ENCODE measurements around the gene NLRP1.
A peak's percentile ranks its signal among the peaks of the same experiment; 100 is the strongest.

The NLRP1 gene

DNA sequence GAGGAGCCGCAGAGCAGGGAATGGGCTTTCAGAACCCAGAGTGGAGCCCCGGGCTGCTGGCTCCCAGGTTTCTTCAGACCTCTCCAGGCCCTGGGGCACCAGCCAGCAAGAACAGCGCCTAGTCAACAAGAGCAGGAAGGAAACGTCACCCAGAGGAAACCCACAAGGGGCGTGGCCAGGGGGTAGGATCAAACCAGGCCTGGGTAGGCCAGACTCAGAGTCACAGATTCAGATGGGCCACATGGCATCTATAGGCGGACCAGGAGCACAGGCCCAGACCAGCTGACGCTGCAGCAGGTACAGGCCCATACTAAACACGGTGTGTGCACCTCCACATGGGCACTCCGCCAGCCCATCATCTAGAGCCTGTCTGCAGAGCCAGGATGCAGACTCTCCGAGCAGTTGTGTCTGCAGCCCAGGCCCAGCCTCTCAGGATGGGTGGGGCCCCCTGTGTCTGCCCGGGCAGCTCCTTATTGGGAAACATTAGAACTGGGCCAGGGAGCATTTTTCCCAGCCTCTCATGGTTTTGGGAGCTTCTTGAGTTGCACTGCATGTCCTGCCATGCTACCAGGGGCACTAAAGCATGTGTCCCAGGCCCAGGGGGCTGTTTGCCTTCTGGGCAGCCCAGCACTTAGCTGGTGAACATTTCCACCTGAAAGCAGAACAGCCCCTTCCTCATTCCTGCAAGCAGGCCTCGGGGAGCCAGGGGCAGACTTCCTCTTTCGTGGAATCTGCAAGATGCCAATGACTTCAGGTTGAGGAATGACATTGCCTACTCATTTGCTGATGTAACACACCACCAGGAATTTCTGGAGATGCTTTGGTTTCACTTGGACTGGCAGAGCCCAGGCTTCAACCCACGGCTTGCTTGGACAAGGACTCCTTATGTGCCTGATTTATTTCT is at the start of gene NLRP1:
TSS of gene NLRP1 (minus strand) at position 127 of the 904 bp plus-strand sequence. CDS start 552 bp downstream, outside the sequence.
- peak; percentile 80 to 88 (median 86) for DNase-seq (ENCODE audit: low read depth in 3 of 3)

DNA sequence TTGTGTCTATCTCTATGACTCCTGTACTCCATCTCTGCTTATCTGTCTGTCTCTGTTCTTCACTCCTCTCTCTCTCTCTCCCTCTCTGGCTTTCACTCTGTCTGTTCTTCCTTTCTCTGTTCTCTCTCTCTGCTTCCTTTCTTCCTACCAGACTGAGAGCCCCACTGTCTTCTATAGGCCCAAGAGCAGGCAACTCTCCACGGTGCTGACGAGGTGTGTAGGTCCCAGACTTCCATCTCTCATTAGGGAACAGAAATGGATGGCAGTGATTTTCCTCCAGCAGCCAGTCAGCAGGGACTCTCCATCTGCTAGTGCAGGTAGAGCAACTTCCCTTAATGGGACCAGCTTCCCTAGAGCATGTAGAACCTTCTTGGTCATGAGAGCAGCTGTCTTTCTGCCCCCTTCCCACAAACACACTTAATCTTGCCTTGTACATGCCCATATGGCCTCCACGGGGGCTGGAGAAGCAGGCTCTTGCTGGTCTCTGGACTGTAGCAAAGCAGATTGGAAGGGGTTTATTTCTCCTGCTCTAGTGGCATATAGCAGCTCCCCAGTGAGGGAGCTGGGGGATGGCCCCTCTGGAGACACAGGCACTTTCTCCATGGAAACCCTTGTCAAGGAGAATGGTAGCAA is 47.8 kb upstream of the NLRP1 start:
- DNase-seq (ENCODE audit: low read depth in 3 of 3) = no peak

DNA sequence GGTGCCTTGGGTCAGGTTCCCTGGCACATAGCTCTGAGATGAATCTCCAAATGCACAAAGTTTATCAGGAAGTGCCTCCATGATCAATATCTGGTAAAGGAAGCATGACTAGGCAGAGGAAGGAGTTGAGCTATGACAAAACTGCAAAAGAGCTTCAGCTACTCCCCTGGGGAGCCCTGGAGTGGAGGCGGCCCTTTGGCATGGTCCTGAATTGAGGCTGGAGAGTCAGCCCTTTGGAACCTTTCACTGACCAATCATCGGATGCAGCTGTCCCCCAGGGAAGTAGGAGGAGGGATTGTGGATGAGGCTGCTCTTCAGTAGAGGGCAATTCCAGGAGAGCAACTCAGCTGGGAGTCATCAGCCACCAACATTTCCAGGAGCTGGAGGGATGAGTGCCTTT is 46.1 kb upstream of the NLRP1 start:
- no peak for DNase-seq (ENCODE audit: low read depth in 3 of 3)

DNA sequence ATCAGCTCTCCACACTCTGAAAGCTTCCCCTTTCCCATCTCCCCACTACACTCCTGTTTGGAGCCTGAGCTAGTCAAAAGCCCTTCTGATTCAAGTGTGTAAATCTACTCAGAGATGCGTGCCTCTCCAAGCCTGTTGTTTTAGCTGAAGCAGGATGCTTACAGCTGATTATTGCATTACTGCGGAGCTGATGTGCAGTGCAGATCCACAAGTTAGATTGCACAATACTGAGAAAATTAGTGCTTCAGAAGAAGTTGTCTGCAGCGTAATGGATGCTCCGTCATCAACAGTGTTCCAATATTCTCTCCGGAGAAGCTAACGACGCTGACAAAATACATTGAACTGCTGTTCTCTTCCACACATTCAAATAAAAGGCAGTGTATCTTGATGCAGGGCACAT is 44.8 kb upstream of the NLRP1 start:
- DNase-seq (ENCODE audit: low read depth in 3 of 3) = no peak

DNA sequence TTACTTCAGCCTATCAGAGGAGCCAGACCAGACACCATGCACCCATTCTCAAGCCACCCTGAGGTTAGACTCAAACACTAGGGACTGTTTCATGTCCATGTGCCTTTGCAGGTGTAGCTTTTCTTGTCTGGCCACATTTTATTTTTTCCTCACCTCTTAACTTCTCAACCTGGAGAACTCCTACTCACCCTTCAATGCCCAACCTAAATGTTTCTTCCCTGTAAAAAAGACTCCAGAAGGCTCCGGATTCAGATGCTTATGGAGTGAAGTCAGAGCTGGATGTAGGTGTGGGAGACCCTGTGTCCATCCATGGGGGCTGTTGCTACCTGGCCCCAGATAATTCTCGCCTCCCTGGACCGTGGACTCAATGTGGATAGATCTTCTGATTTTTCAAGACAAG is 44.0 kb upstream of the NLRP1 start:
- DNase-seq (ENCODE audit: low read depth in 3 of 3) = no peak

DNA sequence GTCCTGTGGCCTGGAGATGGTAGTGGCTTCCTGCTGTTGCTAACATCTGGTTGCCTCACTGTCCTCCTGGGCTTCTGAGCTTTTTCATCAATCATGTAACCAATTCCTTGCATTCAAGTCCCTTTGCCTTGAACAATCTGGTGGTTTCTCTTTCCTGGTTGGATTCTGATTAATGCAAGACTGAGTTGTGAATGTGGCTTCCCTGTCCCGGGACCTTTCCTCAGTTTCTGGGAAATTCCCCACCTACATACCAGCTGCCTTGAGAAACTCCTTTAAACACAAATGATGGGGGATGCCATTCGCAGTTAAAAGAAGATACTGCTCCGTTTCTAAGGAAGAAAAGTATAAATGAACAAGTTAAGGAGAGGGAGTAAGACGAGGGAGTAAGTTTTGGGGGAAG is 39.9 kb upstream of the NLRP1 start:
- DNase-seq (ENCODE audit: low read depth in 3 of 3) = no peak

DNA sequence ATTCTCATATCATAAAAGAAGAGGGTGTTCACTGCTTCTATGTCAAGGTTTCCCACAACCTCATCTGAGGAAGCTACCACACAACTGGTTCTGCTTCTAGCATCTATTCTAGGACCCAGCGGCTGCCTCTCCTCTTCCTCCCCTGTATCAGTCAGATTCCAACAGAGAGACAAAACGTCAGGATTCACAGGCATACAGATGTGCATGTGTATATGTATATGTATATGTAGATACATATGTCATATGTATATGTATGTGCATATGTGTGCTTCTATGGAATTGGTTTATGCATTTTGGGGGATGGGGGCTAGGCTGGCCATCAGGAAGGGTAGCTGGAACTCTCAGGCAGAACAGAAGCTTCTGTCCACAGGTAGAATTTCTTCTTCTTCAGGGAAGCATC is 37.4 kb upstream of the NLRP1 start:
- no peak for DNase-seq (ENCODE audit: low read depth in 3 of 3)

DNA sequence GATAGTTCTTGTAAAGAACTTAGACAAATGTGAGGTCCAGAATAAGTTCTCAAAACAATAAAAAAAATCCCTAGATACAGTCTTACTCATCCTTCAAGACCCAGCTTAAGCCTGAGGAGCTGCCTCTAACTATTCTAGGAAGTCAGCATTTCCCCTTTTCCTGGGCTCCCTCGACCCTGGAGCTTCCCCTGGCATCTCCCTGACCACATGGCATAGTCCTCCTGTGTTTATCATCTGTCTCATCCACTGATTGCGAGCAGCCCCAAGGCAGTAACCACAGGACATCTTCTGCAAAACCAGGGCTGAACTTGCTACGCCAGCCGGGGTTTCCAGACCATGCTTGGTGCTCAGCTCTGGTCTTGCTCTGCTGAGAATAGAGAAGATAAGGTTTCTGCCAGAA is 36.7 kb upstream of the NLRP1 start:
- no peak for DNase-seq (ENCODE audit: low read depth in 3 of 3)

DNA sequence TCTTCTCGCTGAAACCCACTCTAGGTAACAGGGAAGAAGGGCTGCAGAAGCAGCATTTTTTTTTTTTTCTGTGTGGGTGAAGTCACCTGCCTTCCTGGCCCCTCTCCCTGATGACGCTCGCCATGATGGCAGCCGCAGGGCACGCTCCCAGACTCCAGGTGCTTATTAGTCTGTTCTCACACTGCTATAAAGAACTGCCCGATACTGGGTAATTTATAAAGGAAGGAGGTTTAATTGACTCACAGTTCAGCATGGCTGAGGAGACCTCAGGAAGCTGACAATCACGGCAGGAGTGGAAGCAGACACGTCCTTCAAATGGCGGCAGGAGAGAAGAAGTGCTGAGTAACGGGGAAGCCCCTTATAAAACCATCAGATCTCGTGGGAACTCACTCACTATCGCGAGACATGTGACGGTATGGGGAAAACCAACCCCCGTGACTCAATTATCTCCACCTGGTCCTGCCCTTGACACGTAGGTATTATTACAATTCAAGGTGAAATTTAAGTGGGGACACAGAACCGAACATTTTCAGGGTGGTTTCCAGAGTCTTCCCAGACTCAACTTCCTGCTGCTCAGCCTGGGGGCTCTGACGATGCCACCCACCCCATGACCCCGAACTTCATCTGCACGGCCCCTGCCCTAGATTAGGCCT is 34.9 kb upstream of the NLRP1 start:
- no peak for DNase-seq (ENCODE audit: low read depth in 3 of 3)

DNA sequence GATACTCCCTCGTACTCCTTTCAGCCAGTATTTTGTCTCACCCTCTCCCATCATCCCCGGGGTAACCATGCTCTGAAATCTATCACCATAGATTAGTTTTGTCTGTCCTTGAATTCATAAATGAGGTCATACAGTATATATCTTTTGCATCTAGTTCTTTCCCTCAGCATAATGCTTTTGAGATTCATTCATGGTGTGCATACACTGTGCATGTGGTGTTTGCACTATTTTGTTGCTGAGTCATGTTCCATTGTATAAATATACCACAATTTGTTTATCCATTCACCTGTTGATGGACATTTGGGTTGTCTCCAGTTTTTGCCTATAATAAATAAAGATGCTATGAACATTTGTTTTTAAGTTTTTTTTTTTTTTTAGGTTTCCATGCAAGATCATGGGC is 34.2 kb upstream of the NLRP1 start:
- DNase-seq (ENCODE audit: low read depth in 3 of 3) = no peak

DNA sequence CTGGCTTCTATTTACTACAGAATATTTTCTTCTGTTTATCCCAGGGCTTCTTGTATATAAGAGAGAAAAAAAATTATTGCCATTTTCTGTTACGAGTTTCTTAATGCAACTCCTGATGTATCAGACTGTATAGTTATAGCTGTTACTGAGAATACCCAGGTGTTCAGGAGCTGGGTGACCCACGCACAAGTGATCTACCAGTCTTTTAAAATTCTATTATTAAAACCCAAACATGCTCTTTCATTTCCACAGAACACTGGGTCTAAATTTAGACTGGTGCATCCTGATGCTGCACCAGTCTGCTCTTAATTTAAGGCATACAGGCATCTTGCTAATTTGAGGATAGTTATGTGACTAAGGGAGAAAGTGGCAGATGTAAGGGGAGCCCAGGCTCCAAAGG is 31.2 kb upstream of the NLRP1 start:
- no peak for DNase-seq (ENCODE audit: low read depth in 3 of 3)

DNA sequence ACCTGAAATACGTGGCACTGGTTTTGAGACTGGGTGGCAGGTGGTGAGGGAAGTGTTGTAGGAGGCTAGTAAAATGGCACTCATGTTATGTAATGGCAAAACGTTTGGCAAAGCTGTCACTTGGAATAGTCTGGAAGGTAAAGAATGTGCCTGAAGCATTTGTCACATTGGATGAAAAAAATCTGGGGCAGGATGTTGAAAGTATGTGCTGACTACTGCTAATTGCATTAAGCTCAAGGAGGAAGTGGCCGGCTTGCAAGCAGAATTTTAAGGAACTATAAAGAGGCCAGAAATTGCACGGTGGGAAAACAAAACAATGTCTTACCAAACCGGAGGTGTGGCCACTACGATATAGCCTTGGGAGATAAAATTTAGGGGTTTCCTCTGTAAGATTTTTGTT is 26.6 kb upstream of the NLRP1 start:
- DNase-seq (ENCODE audit: low read depth in 3 of 3) = no peak

DNA sequence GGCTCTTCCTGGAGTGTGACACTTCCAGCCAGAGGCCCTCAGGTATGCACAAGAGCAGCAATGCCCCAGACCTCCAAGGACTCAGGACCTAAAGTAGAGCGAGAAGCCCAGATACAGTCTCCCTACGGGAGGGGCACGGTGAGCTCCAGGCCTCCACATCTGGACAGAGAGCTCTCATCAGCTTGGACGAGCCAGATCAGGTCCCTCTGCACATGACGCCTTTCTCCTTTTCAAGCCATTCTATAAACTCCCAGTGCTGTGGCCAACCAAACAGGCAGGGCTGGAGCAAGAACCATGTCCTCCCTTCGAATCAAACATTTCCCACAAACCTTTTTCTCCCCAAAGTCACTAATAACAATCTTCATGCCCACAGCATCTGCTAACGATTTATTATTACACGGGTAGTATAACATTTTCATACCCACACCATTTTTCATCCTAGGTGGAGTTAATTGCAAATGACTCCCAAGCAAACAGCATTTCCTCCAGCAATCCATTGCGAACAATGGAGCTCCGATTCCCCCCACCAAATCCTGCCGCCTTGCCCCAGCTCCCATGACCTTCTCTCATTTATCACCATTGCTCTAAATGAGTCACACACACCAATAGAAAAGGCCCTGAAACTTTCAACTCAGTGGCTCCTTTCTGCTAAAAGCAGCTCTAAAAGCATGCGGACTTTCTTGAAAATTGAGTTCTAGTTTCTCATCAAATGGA is 24.2 kb upstream of the NLRP1 start:
- no peak for DNase-seq (ENCODE audit: low read depth in 3 of 3)

DNA sequence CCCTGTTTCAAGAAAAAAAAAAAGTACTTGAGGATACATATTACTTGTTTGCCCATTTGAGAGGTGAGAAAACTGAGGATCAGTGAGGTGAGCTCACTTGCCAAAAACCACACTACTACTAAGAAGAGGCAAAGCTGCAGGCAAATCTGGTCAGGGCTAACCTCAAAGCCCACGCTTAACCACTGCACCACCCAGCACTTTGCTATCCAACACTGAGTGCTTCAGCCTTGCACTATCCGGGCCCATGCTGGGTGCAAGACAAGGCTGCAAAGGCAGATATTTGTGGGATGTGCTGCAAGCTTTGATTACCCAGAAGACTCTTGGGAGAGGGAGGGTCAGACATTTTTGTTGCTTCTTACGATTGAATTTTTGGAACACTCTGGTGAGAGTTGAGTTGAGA is 23.6 kb upstream of the NLRP1 start:
- DNase-seq (ENCODE audit: low read depth in 3 of 3) = no peak

DNA sequence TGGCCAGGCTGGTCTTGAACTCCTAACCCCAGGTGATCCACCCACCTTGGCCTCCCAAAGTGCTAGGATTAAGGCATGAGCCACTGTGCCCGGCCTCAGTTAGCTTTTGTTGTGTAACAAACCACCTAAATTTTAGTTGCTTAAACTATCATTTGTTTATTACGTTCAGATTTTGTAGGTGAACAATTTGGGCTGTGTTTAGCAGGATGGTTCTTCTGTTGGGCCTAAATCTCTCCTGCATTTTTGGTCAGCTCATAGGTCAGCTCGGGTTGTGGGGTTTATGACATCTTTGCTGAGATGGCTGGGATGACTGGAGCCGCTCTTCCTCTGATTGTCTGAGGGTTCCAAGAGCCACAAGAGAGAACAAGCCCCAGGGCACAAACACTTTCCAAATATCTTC is 21.1 kb upstream of the NLRP1 start:
- DNase-seq (ENCODE audit: low read depth in 3 of 3) = no peak

DNA sequence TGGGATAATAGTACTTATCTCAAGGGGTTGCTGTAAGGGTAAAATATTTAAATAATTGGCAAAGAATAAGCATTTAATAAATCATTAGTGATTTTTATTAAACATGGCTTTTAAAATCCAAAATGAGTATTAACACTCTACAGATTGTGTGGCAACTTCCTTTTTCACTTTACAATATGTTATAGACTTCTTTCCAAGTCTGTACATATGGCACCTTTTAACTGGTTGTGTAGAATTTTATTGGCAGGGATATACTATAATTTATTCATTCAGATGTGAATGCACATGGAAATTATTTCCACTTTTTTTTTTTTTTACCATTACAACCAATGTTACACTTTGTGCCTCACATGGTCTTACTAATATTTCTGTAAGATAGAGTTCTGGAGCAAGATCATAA is 15.7 kb upstream of the NLRP1 start:
- DNase-seq (ENCODE audit: low read depth in 3 of 3) = no peak

DNA sequence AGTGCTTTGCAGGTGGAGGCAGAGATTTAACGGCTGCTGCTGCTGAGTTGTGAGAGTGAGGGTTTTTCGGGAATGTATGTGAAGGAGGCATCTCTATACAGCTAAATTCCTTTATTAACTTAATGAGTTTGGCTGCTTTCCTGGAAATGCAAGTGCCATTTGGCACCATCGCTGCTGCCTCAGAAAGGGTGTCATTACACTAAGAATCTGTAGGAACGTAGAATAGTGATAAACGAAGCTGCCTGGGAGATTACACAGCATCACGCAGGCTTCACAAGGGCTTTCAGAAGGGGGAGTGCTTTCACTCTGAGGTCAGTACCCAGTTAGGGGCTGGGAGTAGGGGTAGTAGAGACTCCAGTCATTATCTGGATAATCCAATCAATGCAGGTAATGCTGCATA is 14.1 kb upstream of the NLRP1 start:
- DNase-seq (ENCODE audit: low read depth in 3 of 3) = no peak

DNA sequence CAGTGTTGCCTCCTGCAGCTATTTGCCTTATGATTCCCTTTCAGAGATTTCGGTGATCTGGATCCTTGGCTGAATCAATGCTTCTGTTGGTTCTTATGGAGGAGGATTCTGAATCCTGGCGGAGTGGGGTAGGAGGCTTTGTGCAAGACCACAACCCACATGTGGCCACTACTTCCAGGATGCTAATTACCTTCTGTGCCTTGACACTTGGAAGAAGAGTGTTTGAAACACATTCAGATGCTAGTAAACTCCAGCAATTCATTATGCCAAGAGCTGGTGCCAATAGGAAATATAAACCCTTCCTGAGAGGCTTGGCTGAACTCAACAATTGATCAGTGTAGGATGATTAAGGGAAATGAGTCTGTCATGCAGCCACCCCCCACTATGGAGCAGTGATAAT is 12.1 kb upstream of the NLRP1 start:
- no peak for DNase-seq (ENCODE audit: low read depth in 3 of 3)

DNA sequence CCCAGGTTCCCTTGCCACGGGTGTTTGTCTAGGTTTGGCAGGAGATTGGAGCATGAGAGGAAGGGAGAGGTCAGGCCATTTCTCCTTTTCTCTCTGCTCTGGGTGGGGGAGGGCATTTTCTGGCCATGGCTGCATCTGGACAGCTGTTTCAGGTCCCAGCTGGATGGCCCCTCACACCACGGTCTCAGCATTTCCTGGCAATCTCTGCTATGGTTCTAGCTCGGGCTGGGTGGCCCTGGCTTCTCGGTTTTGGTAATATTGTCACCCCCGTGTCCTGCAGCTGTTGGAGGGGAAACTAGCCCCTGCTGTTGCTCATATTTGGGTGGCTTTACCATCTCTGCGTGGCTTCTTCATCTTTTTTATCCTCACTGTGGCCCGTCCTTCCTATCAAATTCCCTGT is 11.5 kb upstream of the NLRP1 start:
- DNase-seq (ENCODE audit: low read depth in 3 of 3) = no peak

DNA sequence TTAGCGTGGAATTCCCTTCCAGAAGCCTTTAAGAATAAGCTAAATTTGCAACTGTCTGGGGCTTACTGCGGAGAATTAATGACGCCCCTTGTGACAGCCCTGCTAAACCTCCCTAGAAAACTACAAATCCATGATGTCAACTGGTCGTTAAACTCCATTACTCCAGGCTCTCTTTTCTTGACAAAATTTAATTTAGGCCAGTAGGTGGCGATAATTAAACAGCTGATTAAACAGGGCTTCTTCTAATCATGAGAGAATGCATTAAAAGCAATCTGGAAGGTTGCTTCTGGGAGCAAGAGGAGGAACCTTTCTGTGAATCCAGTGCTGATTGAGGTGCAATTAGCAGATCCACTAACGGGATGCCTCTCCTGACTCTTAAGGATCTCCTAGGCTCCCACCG is 8.1 kb upstream of the NLRP1 start:
- DNase-seq (ENCODE audit: low read depth in 3 of 3) = no peak

DNA sequence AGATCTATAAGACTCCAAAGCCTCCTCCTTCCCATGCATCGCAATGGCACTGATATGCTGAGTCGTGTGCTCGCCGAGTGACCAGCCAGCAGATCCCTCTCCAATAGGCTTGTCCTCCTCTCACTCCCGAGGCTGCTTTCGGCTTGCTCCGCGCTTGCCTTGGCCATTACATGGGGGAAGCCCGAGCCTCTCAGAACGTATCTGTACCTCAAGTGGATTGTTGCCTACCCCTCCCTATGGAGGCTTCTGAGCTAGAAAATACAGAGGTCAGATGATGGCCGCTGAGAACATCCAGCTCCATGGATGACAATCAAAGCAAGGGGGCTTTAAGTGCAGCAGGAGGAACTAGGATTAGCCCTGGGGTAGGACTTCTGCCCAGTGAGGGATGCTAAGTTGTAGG is 7.7 kb upstream of the NLRP1 start:
- no peak for DNase-seq (ENCODE audit: low read depth in 3 of 3)

DNA sequence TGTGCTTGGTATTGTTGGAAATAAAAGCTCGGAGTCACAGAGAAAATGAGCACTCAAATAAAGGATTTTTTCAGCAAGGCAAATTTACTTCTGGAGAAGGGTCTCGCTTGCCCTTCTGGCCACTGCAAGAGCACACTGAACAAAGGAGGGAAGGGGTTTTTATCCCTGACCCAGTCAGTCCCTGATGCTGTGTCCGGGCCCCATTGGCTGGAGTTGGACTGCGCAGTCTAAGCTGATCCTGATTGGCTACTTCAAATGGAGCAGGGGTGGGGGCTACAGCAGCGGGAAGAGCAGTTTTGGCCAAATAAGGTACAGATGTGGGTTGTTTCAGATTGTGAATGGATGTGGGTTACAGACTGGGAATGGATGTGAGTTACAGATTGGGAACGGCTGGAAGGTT is 4.3 kb upstream of the NLRP1 start:
- DNase-seq (ENCODE audit: low read depth in 3 of 3) = no peak
